H1 (cell line): Measurements from ENCODE around the gene PUDP. TPM values are rescaled to one million over a fixed set of nuclear protein-coding genes. Genes with fewer than 3 reads are reported as not detected.

Source experiments
- CTCF ChIA-PET: fragments of 300-600 bp; sonication (Branson Sonifier 250); formaldehyde crosslinking; loops from one replicate; lab custom pipeline; 2021; ENCODE audit not compliant: partially characterized antibody; lab: Charles Lee
- POLR2A ChIA-PET: fragments of 300-600 bp; sonication (Branson Sonifier 250); formaldehyde crosslinking; loops from one replicate; lab custom pipeline; 2021; ENCODE audit warnings: inconsistent platforms; ENCODE audit not compliant: partially characterized antibody; lab: Charles Lee
- DNase-seq, 2 experiments: peaks; one replicate each; pipeline versions ENCODE4 v3.0.0 to v3.0.0-alpha.2; 2010 to 2022; ENCODE audit warnings: low spot score in 2 of 2, low read depth in 1 of 2, mixed read lengths in 1 of 2
- FAIRE-seq: peaks from 2 replicates; lab custom pipeline; 2011; peaks lifted over from hg19 to GRCh38; lab: Jason Lieb, UNC
- H2AFZ ChIP-seq: 2 replicates; pipeline ENCODE4 v1.8.1; 2012; ENCODE audit warnings: low read length, inconsistent platforms
- H2AK5ac ChIP-seq: 2 replicates; pipeline ENCODE4 v1.6.1; 2013; ENCODE audit warnings: low read depth, low read length
- H2BK120ac ChIP-seq: replicated peaks from 2 replicates; pipeline ENCODE3; 2013; ENCODE audit warnings: low read depth, low read length, inconsistent platforms
- H2BK12ac ChIP-seq: 2 replicates; pipeline ENCODE4 v1.6.1; 2013; ENCODE audit warnings: low read depth, low read length
- H2BK15ac ChIP-seq: 2 replicates; pipeline ENCODE4 v1.6.1; 2013; ENCODE audit warnings: low read length
- H2BK20ac ChIP-seq: 2 replicates; pipeline ENCODE4 v1.6.1; 2013; ENCODE audit warnings: low read length
- H2BK5ac ChIP-seq: 2 replicates; pipeline ENCODE4 v1.6.1; 2013; ENCODE audit warnings: low read depth, low read length
- H3K14ac ChIP-seq: 2 replicates; pipeline ENCODE4 v1.6.1; 2013; ENCODE audit warnings: inconsistent platforms; ENCODE audit not compliant: insufficient read length
- H3K18ac ChIP-seq: 2 replicates; pipeline ENCODE4 v1.6.1; 2013; ENCODE audit warnings: low read length; ENCODE audit errors: extremely low read depth
- H3K23ac ChIP-seq: 2 replicates; pipeline ENCODE4 v1.6.1; 2013; ENCODE audit warnings: inconsistent platforms; ENCODE audit not compliant: insufficient read length
- H3K23me2 ChIP-seq: 2 replicates; pipeline ENCODE4 v1.6.1; 2013; ENCODE audit warnings: low read depth, low read length
- H3K27ac ChIP-seq: 2 replicates; pipeline ENCODE4 v1.6.1; 2011; ENCODE audit warnings: low read depth, low read length, inconsistent platforms
- H3K27me3 ChIP-seq, 4 experiments: replicated peaks in 1 of 4; 1 replicate in 1 of 4; 2 replicates in 3 of 4; pipeline versions ENCODE4 v1.6.1 to v1.8.1; 2011 to 2013; ENCODE audit warnings: low read length in 3 of 4, mild to moderate bottlenecking in 3 of 4, inconsistent platforms in 2 of 4, mixed read lengths in 2 of 4, moderate library complexity in 1 of 4; ENCODE audit not compliant: control insufficient read depth in 3 of 4, insufficient read depth in 3 of 4; ENCODE audit errors: extremely low read depth in 1 of 4
- H3K36me3 ChIP-seq, 4 experiments: 2 replicates each; pipeline versions ENCODE4 v1.6.1 to v1.8.1; 2011 to 2013; ENCODE audit warnings: mild to moderate bottlenecking in 4 of 4, low read length in 3 of 4, moderate library complexity in 2 of 4, control low read depth in 1 of 4, inconsistent platforms in 1 of 4; ENCODE audit not compliant: insufficient read depth in 4 of 4, control insufficient read depth in 2 of 4
- H3K4ac ChIP-seq: replicated peaks from 2 replicates; pipeline ENCODE3; 2013; ENCODE audit warnings: low read length, low read depth, mixed read lengths, inconsistent platforms; ENCODE audit not compliant: insufficient read length
- H3K4me1 ChIP-seq, 4 experiments: replicated peaks in 1 of 4; 1 replicate in 1 of 4; 2 replicates in 3 of 4; pipeline versions ENCODE4 v1.6.1 to v1.8.1; 2011 to 2013; ENCODE audit warnings: low read length in 3 of 4, inconsistent platforms in 2 of 4, mixed read lengths in 1 of 4; ENCODE audit not compliant: insufficient read depth in 4 of 4, control insufficient read depth in 3 of 4
- H3K4me2 ChIP-seq, 2 experiments: 2 replicates each; pipeline versions ENCODE4 v1.6.1 to v1.8.1; 2011 to 2013; ENCODE audit warnings: low read depth in 2 of 2, low read length in 2 of 2, control low read depth in 1 of 2, inconsistent platforms in 1 of 2, mild to moderate bottlenecking in 1 of 2; ENCODE audit not compliant: insufficient read depth in 1 of 2
- H3K4me3 ChIP-seq, 4 experiments: fragments of 200-600, 300-600 bp in 1 of 4; sonication (generic), shearing (Covaris generic), sonication (Bioruptor Twin) in 1 of 4; 2 replicates each; pipeline versions ENCODE4 v1.5.1 to v1.8.1; 2011 to 2016; ENCODE audit warnings: low read length in 4 of 4, low read depth in 3 of 4, control low read depth in 2 of 4, inconsistent platforms in 2 of 4, mild to moderate bottlenecking in 2 of 4, mixed read lengths in 1 of 4, moderate library complexity in 1 of 4; ENCODE audit not compliant: insufficient read depth in 2 of 4; ENCODE audit errors: extremely low read depth in 1 of 4
- H3K56ac ChIP-seq: replicated peaks from 2 replicates; pipeline ENCODE3; 2013; ENCODE audit warnings: low read depth, mild to moderate bottlenecking, mixed read lengths, low read length, inconsistent platforms; ENCODE audit not compliant: insufficient read length
- H3K79me1 ChIP-seq: 2 replicates; pipeline ENCODE4 v1.6.1; 2013; ENCODE audit warnings: low read depth, low read length, control low read depth
- H3K79me2 ChIP-seq, 2 experiments: 2 replicates each; pipeline versions ENCODE4 v1.6.1 to v1.8.1; 2012 to 2013; ENCODE audit warnings: low read length in 2 of 2, mild to moderate bottlenecking in 2 of 2, inconsistent platforms in 1 of 2; ENCODE audit not compliant: insufficient read depth in 2 of 2, control insufficient read depth in 1 of 2
- H3K9ac ChIP-seq, 4 experiments: replicated peaks in 1 of 4; 1 replicate in 1 of 4; 2 replicates in 3 of 4; pipeline versions ENCODE4 v1.6.1 to v1.8.1; 2011 to 2013; ENCODE audit warnings: low read depth in 3 of 4, low read length in 3 of 4, control low read depth in 2 of 4, mild to moderate bottlenecking in 2 of 4, moderate library complexity in 2 of 4, inconsistent platforms in 1 of 4; ENCODE audit errors: extremely low read depth in 1 of 4
- H3K9me3 ChIP-seq, 2 experiments: 2 replicates each; pipeline versions ENCODE4 v1.6.1 to v1.8.1; 2012 to 2013; ENCODE audit warnings: mild to moderate bottlenecking in 2 of 2, moderate library complexity in 2 of 2, control low read depth in 1 of 2, inconsistent platforms in 1 of 2, low read depth in 1 of 2, low read length in 1 of 2, mixed read lengths in 1 of 2; ENCODE audit not compliant: insufficient read depth in 2 of 2
- H4K20me1 ChIP-seq, 2 experiments: replicated peaks in 1 of 2; 2 replicates each; pipeline versions ENCODE3 to v1.8.1; 2011 to 2013; ENCODE audit warnings: inconsistent platforms in 2 of 2, low read length in 2 of 2, mild to moderate bottlenecking in 1 of 2; ENCODE audit not compliant: insufficient read depth in 2 of 2, control insufficient read depth in 1 of 2
- H4K5ac ChIP-seq: 2 replicates; pipeline ENCODE4 v1.6.1; 2013; ENCODE audit warnings: low read length, low read depth, mixed read lengths, inconsistent platforms; ENCODE audit not compliant: insufficient read length
- H4K8ac ChIP-seq: 2 replicates; pipeline ENCODE4 v1.8.0; 2013; ENCODE audit warnings: mild to moderate bottlenecking, moderate library complexity, low read length, inconsistent platforms; ENCODE audit not compliant: insufficient read depth; ENCODE audit errors: extremely low read depth
- H4K91ac ChIP-seq: replicated peaks from 2 replicates; pipeline ENCODE3; 2013; ENCODE audit warnings: low read length, mixed read lengths, inconsistent platforms; ENCODE audit not compliant: insufficient read length
- CHD1 ChIP-seq: IDR thresholded peaks from 2 replicates; pipeline ENCODE4 v1.6.1; 2012; ENCODE audit warnings: low read depth, low read length, improper control_type of control experiment
- GTF2F1 ChIP-seq: IDR thresholded peaks from 2 replicates; pipeline ENCODE4 v1.6.1; 2012; ENCODE audit warnings: low read depth, low read length, improper control_type of control experiment, borderline replicate concordance
- HDAC6 ChIP-seq: IDR thresholded peaks from one replicate; pipeline ENCODE4 v1.7.1; 2012; ENCODE audit warnings: low read depth, mild to moderate bottlenecking, inconsistent platforms, low read length, moderate library complexity
- JUND ChIP-seq: IDR thresholded peaks from 2 replicates; pipeline ENCODE4 v1.6.1; 2011; ENCODE audit warnings: mild to moderate bottlenecking, improper control_type of control experiment, low read length
- KDM4A ChIP-seq: IDR thresholded peaks from one replicate; pipeline ENCODE4 v1.7.1; 2012; ENCODE audit warnings: low read depth, mild to moderate bottlenecking, moderate library complexity, low read length, inconsistent platforms; ENCODE audit not compliant: severe bottlenecking
- KDM5A ChIP-seq: fragments of 200-600 bp; IDR thresholded peaks from 2 replicates; pipeline ENCODE4 v1.7.1; 2012; ENCODE audit warnings: mild to moderate bottlenecking, low read length, inconsistent platforms, mixed read lengths
- MAFK ChIP-seq: IDR thresholded peaks from 2 replicates; pipeline ENCODE4 v1.6.1; 2012; ENCODE audit warnings: low read depth, mild to moderate bottlenecking, improper control_type of control experiment, low read length
- PHF8 ChIP-seq: fragments of 200-600 bp; sonication (generic); conservative IDR thresholded peaks from 2 replicates; pipeline ENCODE4 v1.7.1; 2012; ENCODE audit warnings: low read depth, mild to moderate bottlenecking, inconsistent platforms, low read length, moderate library complexity
- POLR2A ChIP-seq, 2 experiments: IDR thresholded peaks; 1 replicate in 1 of 2; 2 replicates in 1 of 2; pipeline ENCODE4 v1.6.1; 2011; ENCODE audit warnings: low read depth in 2 of 2, low read length in 2 of 2, mild to moderate bottlenecking in 2 of 2; ENCODE audit errors: control extremely low read depth in 1 of 2
- POLR2AphosphoS5 ChIP-seq: IDR thresholded peaks from 2 replicates; pipeline ENCODE4 v1.6.1; 2011; ENCODE audit warnings: low read depth, low read length
- POU5F1 ChIP-seq: IDR thresholded peaks from 2 replicates; pipeline ENCODE4 v1.6.1; 2011; ENCODE audit warnings: low read depth, mild to moderate bottlenecking, low read length, moderate library complexity
- RFX5 ChIP-seq: IDR thresholded peaks from 2 replicates; pipeline ENCODE4 v1.6.1; 2011; ENCODE audit warnings: low read depth, low read length, improper control_type of control experiment, borderline replicate concordance
- SIX5 ChIP-seq: IDR thresholded peaks from 2 replicates; pipeline ENCODE4 v1.6.1; 2011; ENCODE audit warnings: mild to moderate bottlenecking, low read depth, low read length
- SP4 ChIP-seq: IDR thresholded peaks from 2 replicates; pipeline ENCODE4 v1.6.1; 2012; ENCODE audit warnings: low read length, inconsistent platforms
- TAF1 ChIP-seq: IDR thresholded peaks from 2 replicates; pipeline ENCODE4 v1.6.1; 2011; ENCODE audit warnings: mild to moderate bottlenecking, low read depth, low read length
- TCF12 ChIP-seq: IDR thresholded peaks from 2 replicates; pipeline ENCODE4 v1.6.1; 2011; ENCODE audit warnings: low read depth, mild to moderate bottlenecking, low read length
- ZNF274 ChIP-seq: IDR thresholded peaks from 2 replicates; pipeline ENCODE4 v1.7.0; 2012; ENCODE audit warnings: low read length, borderline replicate concordance; ENCODE audit errors: extremely low read depth
- WGBS, 2 experiments: shearing (Covaris generic) in 1 of 2; methylation state at CpG; one replicate each; pipeline versions ENCODE4 v1.1.6 to v1.1.7; 2013 to 2015; ENCODE audit warnings: low lambda C conversion rate in 2 of 2, mixed read lengths in 2 of 2, inconsistent platforms in 1 of 2, low coverage in 1 of 2, missing lambda C conversion rate in 1 of 2; ENCODE audit not compliant: insufficient replicate concordance in 2 of 2, insufficient coverage in 1 of 2, insufficient read length in 1 of 2; ENCODE audit errors: extremely low coverage in 1 of 2, missing lambda C conversion rate in 1 of 2; 5-methylcytosine and 5-hydroxymethylcytosine counted together
- polyA plus RNA-seq, 7 experiments: library from polyadenylated mRNA; depleted of rRNA in 3 of 7; stranded (reverse) in 5 of 7; unstranded in 2 of 7; fragments of >200 nt in 5 of 7; fragments of 200-250 nt in 2 of 7; gene quantifications; 1 replicate in 5 of 7; 2 replicates in 1 of 7; 4 replicates in 1 of 7; pipeline versions ENCODE4 v1.2.1 to v1.2.3, GENCODE V29; 2011 to 2013; ENCODE audit warnings: missing spikeins in 2 of 7, mixed read lengths in 2 of 7
- total RNA-seq: library from RNA; stranded (reverse); fragmentation: NEBNext Ultra II Directional; extraction: Animal tissue kit (Norgen Biotek cat#: 25700); gene quantifications from 2 replicates; pipeline ENCODE4 v1.2.1, GENCODE V29; 2021

Gene PUDP
- total and polyA plus RNA-seq, 2 of the 8 experiments (the other 6 are each of a cell fraction or from before 2014, with no cell fraction given) = 27.2 to 30.2 TPM

- Histone ChIP-seq H3K4me2 (no peak overlapping the region), H3K9ac (no peak overlapping the region), H2BK5ac (no peak overlapping the region), H3K36me3 (no peaks in the 10 kb centered on the region), H2BK20ac (no peak overlapping the region), H4K20me1 (no peaks in the 10 kb centered on the region), H3K18ac (no peak overlapping the region), H3K4ac (no peak overlapping the region), H3K9me3 (no peaks in the 10 kb centered on the region), H2AK5ac (no peak overlapping the region), H3K27ac (no peak overlapping the region), H2BK15ac (no peak overlapping the region), H4K5ac (no peak overlapping the region), H3K56ac (no peak overlapping the region), H3K4me3 (no peak overlapping the region), H4K8ac (no peak overlapping the region), H3K79me2 (no peaks in the 10 kb centered on the region), H3K23ac (no peak overlapping the region), H3K4me1 (no peaks in the 10 kb centered on the region), H3K23me2 (no peaks in the 10 kb centered on the region), H3K79me1 (no peaks in the 10 kb centered on the region), H3K27me3 (no peaks in the 10 kb centered on the region), H2BK120ac (no peak overlapping the region), H2BK12ac (no peak overlapping the region), H3K14ac (no peak overlapping the region), H2AFZ (no peak overlapping the region), H4K91ac (no peak overlapping the region)
- no peak for FAIRE-seq
- 100% methylated on average over 1 of the region's 1 CpG; no CpG with 5 or more reads in 1 of the 2 experiments for WGBS, 2 experiments
- no peak for DNase-seq
- CTCF ChIA-PET = interaction anchor here (0.6 to 1.6 kb wide), 3 partner anchors 10 to 1139 kb away, joined by 4 to 8 read pairs (median 4); no protein-coding TSS in a partner anchor
- POLR2A ChIA-PET = no interaction called here
- TF ChIP-seq JUND = no peak
- TF ChIP-seq GTF2F1 = no peak
- no peak for TF ChIP-seq SP4
- TF ChIP-seq POLR2AphosphoS5 = no peak
- no peak for TF ChIP-seq POLR2A (IDR thresholded peaks at IDR 0.05; ENCODE audit: control extremely low read depth in 1 of 2, low read depth in 2 of 2, low read length in 2 of 2)
- TF ChIP-seq ZNF274 = no peak
- TF ChIP-seq RFX5 = no peak
- no peak for TF ChIP-seq KDM4A
- TF ChIP-seq TAF1 = no peak
- TF ChIP-seq SIX5 = no peak
- no peak for TF ChIP-seq CHD1
- TF ChIP-seq HDAC6 = no peak
- no peak for TF ChIP-seq PHF8
- TF ChIP-seq KDM5A = no peak
- no peak for TF ChIP-seq POU5F1
- TF ChIP-seq MAFK = no peak
- no peak for TF ChIP-seq TCF12
These were observed 73.1 kb downstream of the PUDP start for GRCh38 chrX:7074908-7075204.
